ENCODE results near the gene FTSJ3.
"Not testable (repeated sequence)": the region's sequence is repeated elsewhere in the genome, so short reads cannot be mapped to it uniquely, and the experiment has no call there.

FTSJ3 gene, protein sequence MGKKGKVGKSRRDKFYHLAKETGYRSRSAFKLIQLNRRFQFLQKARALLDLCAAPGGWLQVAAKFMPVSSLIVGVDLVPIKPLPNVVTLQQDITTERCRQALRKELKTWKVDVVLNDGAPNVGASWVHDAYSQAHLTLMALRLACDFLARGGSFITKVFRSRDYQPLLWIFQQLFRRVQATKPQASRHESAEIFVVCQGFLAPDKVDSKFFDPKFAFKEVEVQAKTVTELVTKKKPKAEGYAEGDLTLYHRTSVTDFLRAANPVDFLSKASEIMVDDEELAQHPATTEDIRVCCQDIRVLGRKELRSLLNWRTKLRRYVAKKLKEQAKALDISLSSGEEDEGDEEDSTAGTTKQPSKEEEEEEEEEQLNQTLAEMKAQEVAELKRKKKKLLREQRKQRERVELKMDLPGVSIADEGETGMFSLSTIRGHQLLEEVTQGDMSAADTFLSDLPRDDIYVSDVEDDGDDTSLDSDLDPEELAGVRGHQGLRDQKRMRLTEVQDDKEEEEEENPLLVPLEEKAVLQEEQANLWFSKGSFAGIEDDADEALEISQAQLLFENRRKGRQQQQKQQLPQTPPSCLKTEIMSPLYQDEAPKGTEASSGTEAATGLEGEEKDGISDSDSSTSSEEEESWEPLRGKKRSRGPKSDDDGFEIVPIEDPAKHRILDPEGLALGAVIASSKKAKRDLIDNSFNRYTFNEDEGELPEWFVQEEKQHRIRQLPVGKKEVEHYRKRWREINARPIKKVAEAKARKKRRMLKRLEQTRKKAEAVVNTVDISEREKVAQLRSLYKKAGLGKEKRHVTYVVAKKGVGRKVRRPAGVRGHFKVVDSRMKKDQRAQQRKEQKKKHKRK

GRCh38 chr17:63827002-63827800 is at the start of gene FTSJ3, which contains the start of gene PSMC5:
FTSJ3 (minus strand) TSS chr17:63827663; CDS start chr17:63826902, 761 bp downstream.
PSMC5 (plus strand) TSS chr17:63827431; CDS start chr17:63827491, 60 bp downstream.
- H3K4me1 ChIP-seq (ENCODE audit: control insufficient read depth, insufficient read depth, low read length), result peaks cover 25% of the 10 kb centered on the region
- peak within 1 kb of the TSS; percentile 98 for H3K9ac ChIP-seq (ENCODE audit: low read length)
- DNase-seq (ENCODE audit: low read depth), result peak; percentile 98
- peak within 1 kb of the TSS; percentile 96 for H3K4me3 ChIP-seq (ENCODE audit: low read length)
- peaks cover 71% of the 10 kb centered on the region for H3K36me3 ChIP-seq (ENCODE audit: control insufficient read depth, insufficient read depth, low read length, severe bottlenecking)
- H3K9me3 ChIP-seq (ENCODE audit: control insufficient read depth, low read length), result no peaks in the 10 kb centered on the region
- no peaks in the 10 kb centered on the region for H3K27me3 ChIP-seq (replicated peaks; ENCODE audit: control insufficient read depth, insufficient read depth, low read length)

- H3K4me1 ChIP-seq (ENCODE audit: control insufficient read depth, insufficient read depth, low read length); H3K36me3 ChIP-seq (ENCODE audit: control insufficient read depth, insufficient read depth, low read length, severe bottlenecking); H3K9ac ChIP-seq (ENCODE audit: low read length); H3K9me3 ChIP-seq (ENCODE audit: control insufficient read depth, low read length); H3K4me3 ChIP-seq (ENCODE audit: low read length); DNase-seq (ENCODE audit: low read depth): not testable (repeated sequence)
- peaks cover 14% of the 10 kb centered on the region for H3K27me3 ChIP-seq (replicated peaks; ENCODE audit: control insufficient read depth, insufficient read depth, low read length)
Measured at GRCh38 chr17:63874693-63875092, 47.2 kb upstream of the FTSJ3 start.

DNA sequence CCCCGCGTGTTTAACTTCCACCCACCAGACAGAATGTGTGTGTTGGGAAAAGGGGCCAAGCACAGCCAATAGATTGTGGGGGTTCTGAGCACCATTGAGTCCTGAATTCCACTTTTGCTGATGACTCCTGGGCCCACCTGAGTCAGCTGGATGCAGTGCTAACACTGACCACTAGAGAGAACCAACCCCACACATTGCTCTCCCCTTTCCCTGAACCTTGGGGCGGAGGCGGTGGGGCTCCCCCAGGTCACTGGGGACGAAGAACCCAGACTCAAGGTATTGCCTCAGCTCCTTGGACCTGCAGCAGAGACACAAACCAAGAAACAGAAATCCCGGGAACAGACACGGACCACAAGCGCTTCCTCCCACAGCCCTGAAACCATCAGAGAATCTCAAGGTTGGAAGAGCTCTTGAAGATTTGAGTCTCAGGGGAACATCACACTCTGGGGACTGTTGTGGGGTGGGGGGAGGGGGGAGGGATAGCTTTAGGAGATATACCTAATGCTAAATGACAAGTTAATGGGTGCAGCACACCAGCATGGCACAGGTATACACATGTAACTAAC is 46.7 kb upstream of the FTSJ3 start:
- H3K36me3 ChIP-seq (ENCODE audit: control insufficient read depth, insufficient read depth, low read length, severe bottlenecking); DNase-seq (ENCODE audit: low read depth); H3K9me3 ChIP-seq (ENCODE audit: control insufficient read depth, low read length); H3K4me3 ChIP-seq (ENCODE audit: low read length); H3K9ac ChIP-seq (ENCODE audit: low read length); H3K4me1 ChIP-seq (ENCODE audit: control insufficient read depth, insufficient read depth, low read length): not testable (repeated sequence)
- H3K27me3 ChIP-seq (replicated peaks; ENCODE audit: control insufficient read depth, insufficient read depth, low read length), result peaks cover 10% of the 10 kb centered on the region

- not testable (repeated sequence) for H3K4me1 ChIP-seq (ENCODE audit: control insufficient read depth, insufficient read depth, low read length); H3K4me3 ChIP-seq (ENCODE audit: low read length)
- H3K27me3 ChIP-seq (replicated peaks; ENCODE audit: control insufficient read depth, insufficient read depth, low read length), result peaks cover 10% of the 10 kb centered on the region
Measured at GRCh38 chr17:63873577-63873976, 46.1 kb upstream of the FTSJ3 start, which contains the start of gene CSH2. CSH2 (minus strand) TSS chr17:63873677; CDS start chr17:63873614, 63 bp downstream.

GRCh38 chr17:63871646-63872365 is 44.3 kb upstream of the FTSJ3 start:
- H3K9ac ChIP-seq (ENCODE audit: low read length); H3K4me1 ChIP-seq (ENCODE audit: control insufficient read depth, insufficient read depth, low read length): not testable (repeated sequence)

More at GRCh38 chr17:63873577-63873976, 46.1 kb upstream of the FTSJ3 start, which contains the start of gene CSH2:
- not testable (repeated sequence) for H3K36me3 ChIP-seq (ENCODE audit: control insufficient read depth, insufficient read depth, low read length, severe bottlenecking); DNase-seq (ENCODE audit: low read depth); H3K9me3 ChIP-seq (ENCODE audit: control insufficient read depth, low read length); H3K9ac ChIP-seq (ENCODE audit: low read length)

DNA sequence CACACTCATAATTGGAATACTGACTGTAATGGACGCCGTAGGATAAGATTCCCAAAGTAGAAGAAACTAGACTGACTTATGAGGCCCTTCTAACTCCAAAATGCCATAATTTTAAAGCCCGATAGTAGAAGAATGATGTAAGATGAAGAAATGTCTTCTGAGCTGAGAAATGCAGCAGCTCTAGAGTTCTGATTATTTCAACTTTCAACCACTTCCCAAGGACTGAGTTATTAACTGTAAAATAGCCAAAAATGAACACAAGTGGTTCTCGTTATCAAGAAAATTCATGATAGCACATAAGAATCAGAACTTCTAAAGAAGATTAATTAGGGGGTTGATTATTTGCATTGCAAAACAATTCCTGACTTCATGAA is 42.8 kb upstream of the FTSJ3 start:
- H3K9ac ChIP-seq (ENCODE audit: low read length); H3K4me3 ChIP-seq (ENCODE audit: low read length); H3K27me3 ChIP-seq (replicated peaks; ENCODE audit: control insufficient read depth, insufficient read depth, low read length); H3K36me3 ChIP-seq (ENCODE audit: control insufficient read depth, insufficient read depth, low read length, severe bottlenecking); H3K4me1 ChIP-seq (ENCODE audit: control insufficient read depth, insufficient read depth, low read length); H3K9me3 ChIP-seq (ENCODE audit: control insufficient read depth, low read length): not testable (repeated sequence)
- DNase-seq (ENCODE audit: low read depth), result peak; percentile 32

More at GRCh38 chr17:63871646-63872365, 44.3 kb upstream of the FTSJ3 start:
- H3K4me3 ChIP-seq (ENCODE audit: low read length); H3K9me3 ChIP-seq (ENCODE audit: control insufficient read depth, low read length); DNase-seq (ENCODE audit: low read depth); H3K36me3 ChIP-seq (ENCODE audit: control insufficient read depth, insufficient read depth, low read length, severe bottlenecking); H3K27me3 ChIP-seq (replicated peaks; ENCODE audit: control insufficient read depth, insufficient read depth, low read length): not testable (repeated sequence)

- not testable (repeated sequence) for H3K4me1 ChIP-seq (ENCODE audit: control insufficient read depth, insufficient read depth, low read length); H3K9ac ChIP-seq (ENCODE audit: low read length); H3K27me3 ChIP-seq (replicated peaks; ENCODE audit: control insufficient read depth, insufficient read depth, low read length); H3K9me3 ChIP-seq (ENCODE audit: control insufficient read depth, low read length); H3K4me3 ChIP-seq (ENCODE audit: low read length); H3K36me3 ChIP-seq (ENCODE audit: control insufficient read depth, insufficient read depth, low read length, severe bottlenecking)
- DNase-seq (ENCODE audit: low read depth), result peak; percentile 34
Measured at GRCh38 chr17:63869491-63870291, 42.2 kb upstream of the FTSJ3 start.

- DNase-seq (ENCODE audit: low read depth), result peak; percentile 14
- H3K9me3 ChIP-seq (ENCODE audit: control insufficient read depth, low read length); H3K9ac ChIP-seq (ENCODE audit: low read length); H3K36me3 ChIP-seq (ENCODE audit: control insufficient read depth, insufficient read depth, low read length, severe bottlenecking); H3K4me3 ChIP-seq (ENCODE audit: low read length); H3K4me1 ChIP-seq (ENCODE audit: control insufficient read depth, insufficient read depth, low read length); H3K27me3 ChIP-seq (replicated peaks; ENCODE audit: control insufficient read depth, insufficient read depth, low read length): not testable (repeated sequence)
Measured at GRCh38 chr17:63866625-63867024, 39.2 kb upstream of the FTSJ3 start.

- no peak overlapping the region for H3K9ac ChIP-seq (ENCODE audit: low read length)
- DNase-seq (ENCODE audit: low read depth), result no peak
- H3K27me3 ChIP-seq (replicated peaks; ENCODE audit: control insufficient read depth, insufficient read depth, low read length), result no peaks in the 10 kb centered on the region
- H3K9me3 ChIP-seq (ENCODE audit: control insufficient read depth, low read length), result no peaks in the 10 kb centered on the region
- H3K4me3 ChIP-seq (ENCODE audit: low read length), result no peak overlapping the region
- no peaks in the 10 kb centered on the region for H3K36me3 ChIP-seq (ENCODE audit: control insufficient read depth, insufficient read depth, low read length, severe bottlenecking)
- no peaks in the 10 kb centered on the region for H3K4me1 ChIP-seq (ENCODE audit: control insufficient read depth, insufficient read depth, low read length)
Measured at GRCh38 chr17:63859257-63859656, 31.8 kb upstream of the FTSJ3 start.

DNA sequence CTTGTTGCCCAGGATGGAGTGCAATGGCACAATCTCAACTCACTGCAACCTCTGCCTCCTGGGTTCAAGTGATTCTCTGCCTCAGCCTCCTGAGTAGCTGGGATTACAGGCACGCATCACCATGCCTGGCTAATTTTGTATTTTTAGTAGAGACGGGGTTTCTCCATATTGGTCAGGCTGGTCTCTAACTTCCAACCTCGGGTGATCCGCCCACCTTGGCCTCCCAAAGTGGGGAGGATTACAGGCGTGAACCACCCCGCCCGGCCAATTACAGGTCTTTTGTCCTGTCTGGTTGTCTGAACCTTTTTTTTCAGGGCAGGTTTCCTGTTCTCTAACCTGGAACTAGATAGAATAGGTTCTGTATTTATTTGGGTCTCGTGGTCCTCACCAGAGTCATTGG is 29.0 kb upstream of the FTSJ3 start:
- H3K4me3 ChIP-seq (ENCODE audit: low read length); H3K9ac ChIP-seq (ENCODE audit: low read length); DNase-seq (ENCODE audit: low read depth): not testable (repeated sequence)

More for the DNA sequence above, 29.0 kb upstream of the FTSJ3 start:
- H3K27me3 ChIP-seq (replicated peaks; ENCODE audit: control insufficient read depth, insufficient read depth, low read length); H3K9me3 ChIP-seq (ENCODE audit: control insufficient read depth, low read length); H3K4me1 ChIP-seq (ENCODE audit: control insufficient read depth, insufficient read depth, low read length); H3K36me3 ChIP-seq (ENCODE audit: control insufficient read depth, insufficient read depth, low read length, severe bottlenecking): not testable (repeated sequence)
